B cell (primary cell): ENCODE measurements around the gene LMBRD1. TPM values are rescaled to one million over a fixed set of nuclear protein-coding genes. Genes with fewer than 3 reads are reported as not detected.

Experiments
- ATAC-seq: fragments of 200-7000 bp; cut with Tn5 transposase; one replicate; pipeline ENCODE4 v1.10.0; 2021; ENCODE audit warnings: low read depth, mild to moderate bottlenecking, moderate number of reproducible peaks, moderate library complexity
- CTCF ChIA-PET: fragments of 350-600 bp; sonication (Branson Sonifier 250); formaldehyde crosslinking; loops from one replicate; lab custom pipeline; 2021; ENCODE audit warnings: antibody characterized with exemption, inconsistent platforms; lab: Charles Lee
- POLR2A ChIA-PET: fragments of 350-600 bp; sonication (Branson Sonifier 250); formaldehyde crosslinking; loops from one replicate; lab custom pipeline; 2021; ENCODE audit warnings: antibody characterized with exemption; lab: Charles Lee
- DNase-seq: peaks from one replicate; pipeline ENCODE4 v3.0.0; 2013
- H2AFZ ChIP-seq: 2 replicates; pipeline ENCODE4 v1.6.1; 2012; ENCODE audit warnings: mild to moderate bottlenecking, low read depth, low read length; ENCODE audit not compliant: insufficient read depth, poor library complexity, severe bottlenecking
- H3K27ac ChIP-seq, 2 donors: 1 replicate in 1 of 2; 2 replicates in 1 of 2; pipeline ENCODE4 v1.5.1; 2012 to 2013; ENCODE audit warnings: low read length in 2 of 2, mild to moderate bottlenecking in 2 of 2, moderate library complexity in 1 of 2
- H3K27me3 ChIP-seq, 4 experiments: fragments of 200-600 bp in 1 of 4; sonication (generic) in 1 of 4; replicated peaks in 1 of 4; 1 replicate in 2 of 4; 2 replicates in 2 of 4; pipeline versions ENCODE4 v1.6.1 to v1.7.0; 2013 to 2016; ENCODE audit warnings: low read length in 3 of 4, mild to moderate bottlenecking in 2 of 4, mixed read lengths in 1 of 4, moderate library complexity in 1 of 4; ENCODE audit not compliant: insufficient read depth in 4 of 4, control insufficient read depth in 3 of 4; ENCODE audit errors: control extremely low read depth in 1 of 4
- H3K36me3 ChIP-seq, 2 experiments: replicated peaks in 1 of 2; 1 replicate in 1 of 2; 2 replicates in 1 of 2; pipeline versions ENCODE4 v1.6.1 to v1.7.1; 2013; ENCODE audit warnings: low read length in 1 of 2; ENCODE audit not compliant: insufficient read depth in 2 of 2, control insufficient read depth in 1 of 2; ENCODE audit errors: control extremely low read depth in 1 of 2, extremely low read depth in 1 of 2
- H3K4me1 ChIP-seq, 2 donors: fragments of 200-600 bp in 1 of 2; sonication (generic) in 1 of 2; 1 replicate in 1 of 2; 2 replicates in 1 of 2; pipeline versions ENCODE4 v1.5.1 to v1.6.1; 2013 to 2017; ENCODE audit warnings: low read length in 2 of 2; ENCODE audit not compliant: control insufficient read depth in 2 of 2, insufficient read depth in 2 of 2
- H3K4me2 ChIP-seq: replicated peaks from 2 replicates; pipeline ENCODE3; 2012; ENCODE audit warnings: mild to moderate bottlenecking, low read depth, low read length; ENCODE audit not compliant: poor library complexity, severe bottlenecking
- H3K4me3 ChIP-seq, 5 experiments: fragments of 200-600 bp in 1 of 5; sonication (generic) in 1 of 5; 1 replicate in 3 of 5; 2 replicates in 2 of 5; pipeline versions ENCODE4 v1.5.1 to v1.7.0; 2011 to 2016; ENCODE audit warnings: low read length in 4 of 5, mild to moderate bottlenecking in 4 of 5, low read depth in 2 of 5, control low read depth in 1 of 5, moderate library complexity in 1 of 5; ENCODE audit not compliant: insufficient read depth in 1 of 5; ENCODE audit errors: control extremely low read depth in 1 of 5, extremely low read depth in 1 of 5
- H3K79me2 ChIP-seq: fragments of 200-600 bp; sonication (generic); one replicate; pipeline ENCODE4 v1.6.0; 2016; ENCODE audit warnings: low read length; ENCODE audit not compliant: control insufficient read depth, insufficient read depth
- H3K9ac ChIP-seq: fragments of 200-600 bp; sonication (generic); 2 replicates; pipeline ENCODE4 v1.6.1; 2017; ENCODE audit warnings: mild to moderate bottlenecking, low read length, moderate library complexity
- H3K9me3 ChIP-seq, 3 donors: one replicate each; pipeline versions ENCODE4 v1.6.1 to v1.7.1; 2013; ENCODE audit warnings: low read length in 2 of 3; ENCODE audit not compliant: control insufficient read depth in 2 of 3, insufficient read depth in 1 of 3; ENCODE audit errors: control extremely low read depth in 1 of 3
- H4K20me1 ChIP-seq: 2 replicates; pipeline ENCODE4 v1.6.0; 2012; ENCODE audit warnings: mild to moderate bottlenecking, low read length; ENCODE audit not compliant: insufficient read depth, control insufficient read depth, poor library complexity, severe bottlenecking
- H3K27ac Mint-ChIP-seq: one replicate; pipeline ENCODE4 v1.8.0; 2021; ENCODE audit warnings: mixed read lengths
- H3K27me3 Mint-ChIP-seq: one replicate; pipeline ENCODE4 v1.8.0; 2021; ENCODE audit warnings: mixed read lengths
- H3K4me1 Mint-ChIP-seq: one replicate; pipeline ENCODE4 v1.8.0; 2021; ENCODE audit warnings: mixed read lengths
- H3K4me3 Mint-ChIP-seq: one replicate; pipeline ENCODE4 v1.8.0; 2021; ENCODE audit warnings: mixed read lengths
- H3K9me3 Mint-ChIP-seq: one replicate; pipeline ENCODE4 v1.8.0; 2022; ENCODE audit warnings: mixed read lengths; ENCODE audit not compliant: insufficient read depth
- EZH2 ChIP-seq: IDR thresholded peaks from 2 replicates; pipeline ENCODE4 v1.6.1; 2012; ENCODE audit warnings: borderline replicate concordance, low read depth, mild to moderate bottlenecking, moderate library complexity, low read length; ENCODE audit not compliant: insufficient read depth, poor library complexity, severe bottlenecking
- WGBS: methylation state at CpG from one replicate; pipeline ENCODE4 v1.1.5; 2013; ENCODE audit warnings: missing lambda C conversion rate; ENCODE audit not compliant: insufficient coverage; 5-methylcytosine and 5-hydroxymethylcytosine counted together
- intact Hi-C: fragments of 100-400 bp; cut with micrococcal nuclease; formaldehyde crosslinking; loops from one replicate; pipeline ENCODE4 v1.10.0; 2022
- polyA plus RNA-seq: library from polyadenylated mRNA; depleted of rRNA; stranded (reverse); fragments of >200 nt; gene quantifications from 2 replicates; pipeline ENCODE4 v1.2.3, GENCODE V29; 2012
- total RNA-seq, 2 donors: library from RNA; stranded (reverse); fragments of 120-200 nt in 1 of 2; gene quantifications; 1 replicate in 1 of 2; 2 replicates in 1 of 2; pipeline versions ENCODE4 v1.2.3 to v1.2.4, GENCODE V29; 2013 to 2022
- TF ChIP-seq, protein P1 (sequence below): fragments of 200-600 bp; IDR thresholded peaks from one replicate; pipeline ENCODE4 v1.8.0; 2022; ENCODE audit warnings: antibody characterized with exemption, mild to moderate bottlenecking

The LMBRD1 gene
- total and polyA plus RNA-seq, 2 donors (not counting 1 experiment from before 2014, with no cell fraction given), result 33.7 to 99.0 TPM

GRCh38 chr6:69775941-69776340 is 20.9 kb downstream of the LMBRD1 start:
- H3K9me3 Mint-ChIP-seq, result peaks cover 4% of the 10 kb centered on the region
- peaks cover 70% of the 10 kb centered on the region for H3K4me1 Mint-ChIP-seq
- peaks cover 98% of the 10 kb centered on the region for H3K79me2 ChIP-seq
- H3K27ac Mint-ChIP-seq, result no peak overlapping the region
- peaks cover 57% of the 10 kb centered on the region for H4K20me1 ChIP-seq
- H3K9ac ChIP-seq, result no peak overlapping the region
- H3K4me1 ChIP-seq, result peaks cover 16 to 31% of the 10 kb centered on the region in 2 donors
- no peak overlapping the region for H2AFZ ChIP-seq
- peak overlapping the region; percentile 26 for H3K4me2 ChIP-seq
- peak overlapping the region in 1 of 2 donors; percentile 21 for H3K27ac ChIP-seq
- intact Hi-C loops, result no loop called here
- POLR2A ChIA-PET, result no interaction called here
- no peak overlapping the region for H3K4me3 ChIP-seq
- H3K36me3 ChIP-seq, result peaks cover 19 to 46% of the 10 kb centered on the region in 2 experiments
- no peak for ATAC-seq
- H3K4me3 Mint-ChIP-seq, result peak overlapping the region; percentile 57
- peaks cover 0 to 2% (median 0%) of the 10 kb centered on the region in 3 donors for H3K9me3 ChIP-seq
- H3K27me3 ChIP-seq, result no peaks in the 10 kb centered on the region
- H3K27me3 Mint-ChIP-seq, result no peaks in the 10 kb centered on the region
- DNase-seq, result no peak
- no peak for TF ChIP-seq EZH2
- TF ChIP-seq, protein P1, sequence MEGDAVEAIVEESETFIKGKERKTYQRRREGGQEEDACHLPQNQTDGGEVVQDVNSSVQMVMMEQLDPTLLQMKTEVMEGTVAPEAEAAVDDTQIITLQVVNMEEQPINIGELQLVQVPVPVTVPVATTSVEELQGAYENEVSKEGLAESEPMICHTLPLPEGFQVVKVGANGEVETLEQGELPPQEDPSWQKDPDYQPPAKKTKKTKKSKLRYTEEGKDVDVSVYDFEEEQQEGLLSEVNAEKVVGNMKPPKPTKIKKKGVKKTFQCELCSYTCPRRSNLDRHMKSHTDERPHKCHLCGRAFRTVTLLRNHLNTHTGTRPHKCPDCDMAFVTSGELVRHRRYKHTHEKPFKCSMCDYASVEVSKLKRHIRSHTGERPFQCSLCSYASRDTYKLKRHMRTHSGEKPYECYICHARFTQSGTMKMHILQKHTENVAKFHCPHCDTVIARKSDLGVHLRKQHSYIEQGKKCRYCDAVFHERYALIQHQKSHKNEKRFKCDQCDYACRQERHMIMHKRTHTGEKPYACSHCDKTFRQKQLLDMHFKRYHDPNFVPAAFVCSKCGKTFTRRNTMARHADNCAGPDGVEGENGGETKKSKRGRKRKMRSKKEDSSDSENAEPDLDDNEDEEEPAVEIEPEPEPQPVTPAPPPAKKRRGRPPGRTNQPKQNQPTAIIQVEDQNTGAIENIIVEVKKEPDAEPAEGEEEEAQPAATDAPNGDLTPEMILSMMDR, result no peak
- CTCF ChIA-PET, result no interaction called here

GRCh38 chr6:69775585-69775849 is 21.3 kb downstream of the LMBRD1 start:
- H4K20me1 ChIP-seq, result peaks cover 57% of the 10 kb centered on the region
- peaks cover 19 to 42% of the 10 kb centered on the region in 2 experiments for H3K36me3 ChIP-seq
- CTCF ChIA-PET, result interaction anchor here (0.9 kb wide), 1 partner anchor 46 kb away, joined by 4 read pairs; no protein-coding TSS in a partner anchor
- POLR2A ChIA-PET, result no interaction called here
- no peaks in the 10 kb centered on the region for H3K27me3 ChIP-seq
- H3K27me3 Mint-ChIP-seq, result no peaks in the 10 kb centered on the region
- peak overlapping the region; percentile 57 for H3K4me3 Mint-ChIP-seq
- peaks cover 4% of the 10 kb centered on the region for H3K9me3 Mint-ChIP-seq
- H3K9ac ChIP-seq, result no peak overlapping the region
- intact Hi-C loops, result no loop called here
- no peak for TF ChIP-seq EZH2
- TF ChIP-seq, protein P1, result no peak
- H3K4me1 Mint-ChIP-seq, result peaks cover 71% of the 10 kb centered on the region
- no peak overlapping the region for H3K4me3 ChIP-seq
- peak overlapping the region in 1 of 2 donors; percentile 21 for H3K27ac ChIP-seq
- peak overlapping the region; percentile 26 for H3K4me2 ChIP-seq
- H3K9me3 ChIP-seq, result peaks cover 0 to 2% (median 0%) of the 10 kb centered on the region in 3 donors
- peaks cover 16 to 31% of the 10 kb centered on the region in 2 donors for H3K4me1 ChIP-seq
- DNase-seq, result no peak
- H2AFZ ChIP-seq, result no peak overlapping the region
- no peak for ATAC-seq
- WGBS, result no CpG with 5 or more reads among the region's 1 CpG
- H3K79me2 ChIP-seq, result peaks cover 98% of the 10 kb centered on the region
- no peak overlapping the region for H3K27ac Mint-ChIP-seq
